Stimulated activated memory B cell treated with anti-CD40 and anti-IgM and Interleukin-4, amounts not matched to agents 10 μg/mL and 1 μg/mL and 100 μg/mL, for 72 hours (primary cell): Measurements from ENCODE around the gene MRPS15.
A peak's percentile ranks its signal among the peaks of the same experiment; 100 is the strongest.
"Not testable (repeated sequence)": the region's sequence is repeated elsewhere in the genome, so short reads cannot be mapped to it uniquely, and the experiment has no call there.

Experiments
- ATAC-seq: fragments of 150-1000 bp; cut with Tn5 transposase; 2 replicates; pipeline ENCODE4 v1.10.0; 2021
- H3K27ac Mint-ChIP-seq: one replicate; pipeline ENCODE4 v1.8.0; 2022; ENCODE audit warnings: mild to moderate bottlenecking, mixed read lengths
- H3K27me3 Mint-ChIP-seq: one replicate; pipeline ENCODE4 v1.8.0; 2022; ENCODE audit warnings: mixed read lengths
- H3K36me3 Mint-ChIP-seq: one replicate; pipeline ENCODE4 v1.8.0; 2022; ENCODE audit warnings: mixed read lengths
- H3K4me1 Mint-ChIP-seq: one replicate; pipeline ENCODE4 v1.8.0; 2022; ENCODE audit warnings: mixed read lengths
- H3K4me3 Mint-ChIP-seq: one replicate; pipeline ENCODE4 v1.8.0; 2022; ENCODE audit warnings: mild to moderate bottlenecking, moderate library complexity, mixed read lengths
- H3K9me3 Mint-ChIP-seq: one replicate; pipeline ENCODE4 v1.8.0; 2022; ENCODE audit warnings: mixed read lengths

The MRPS15 gene

DNA sequence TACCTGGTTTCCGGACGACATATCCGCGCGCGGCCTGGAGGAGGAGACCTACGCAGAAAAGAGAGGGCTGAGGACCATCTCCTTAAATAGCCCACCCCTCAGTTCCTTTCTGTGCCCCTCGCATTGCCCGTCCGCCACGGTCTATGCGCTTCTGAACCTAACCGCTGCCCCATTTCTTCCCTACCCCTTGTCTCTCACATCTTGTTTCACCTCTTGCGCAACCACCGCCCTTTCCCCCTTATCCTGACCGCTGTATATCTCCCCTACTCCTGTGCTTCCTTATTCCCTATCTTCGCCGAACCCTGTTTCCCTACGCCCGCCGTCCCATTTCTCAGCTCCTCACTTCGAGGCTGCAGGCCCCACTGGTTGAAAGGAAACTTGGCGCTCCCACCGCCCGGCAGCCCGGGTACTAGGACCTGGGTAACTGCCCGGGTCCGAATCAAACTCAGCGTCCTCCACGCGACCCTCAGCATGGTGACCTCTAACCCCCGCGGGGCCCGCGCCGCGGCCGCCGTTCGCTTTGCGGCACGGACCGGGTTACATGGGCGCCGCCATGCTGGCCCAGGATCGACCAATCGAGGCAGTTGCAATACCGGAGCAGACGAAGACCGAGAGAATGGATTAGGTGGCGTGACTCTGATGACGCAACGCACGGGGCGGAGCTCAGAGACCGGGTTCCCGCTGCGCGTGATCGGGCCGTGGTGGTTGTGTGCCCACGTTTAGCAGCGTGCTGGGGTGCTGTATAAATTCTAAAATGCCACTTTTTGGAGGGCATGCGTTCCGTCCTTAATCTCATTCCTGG is at the start of gene MRPS15:
TSS of gene MRPS15 (minus strand) at position 582 of the 802 bp plus-strand sequence. CDS start at position 473, 109 bp downstream.
- Mint-ChIP-seq H3K27me3 (no peaks in the 10 kb centered on the region), H3K27ac (peak within 1 kb of the TSS; percentile 99), H3K4me1 (peaks cover 31% of the 10 kb centered on the region), H3K4me3 (peak within 1 kb of the TSS; percentile 99), H3K36me3 (peaks cover 38% of the 10 kb centered on the region), H3K9me3 (no peaks in the 10 kb centered on the region)
- peak; percentile 97 for ATAC-seq

DNA sequence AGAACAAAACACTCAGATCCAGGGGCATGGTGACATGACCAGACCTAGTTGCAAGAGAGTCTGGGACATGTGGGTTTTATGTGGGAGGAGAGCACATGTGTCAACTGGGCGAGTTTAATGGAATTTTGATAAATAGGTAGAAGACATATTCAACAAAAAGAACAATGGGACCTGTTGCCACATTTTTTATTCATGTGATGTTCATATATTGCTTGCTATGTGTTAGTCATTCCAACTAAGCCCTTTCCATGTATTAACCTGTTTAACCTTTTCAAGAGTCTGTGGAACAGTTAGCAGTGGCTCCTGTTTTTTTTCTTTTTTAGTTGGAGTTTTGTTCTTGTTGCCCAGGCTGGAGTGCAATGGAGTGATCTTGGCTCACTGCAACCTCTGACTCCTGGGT is 48.7 kb upstream of the MRPS15 start:
- Mint-ChIP-seq H3K4me1 (no peaks in the 10 kb centered on the region), H3K36me3 (no peaks in the 10 kb centered on the region), H3K27ac (no peak overlapping the region), H3K27me3 (peaks cover 31% of the 10 kb centered on the region), H3K4me3 (no peak overlapping the region), H3K9me3 (no peaks in the 10 kb centered on the region)
- no peak for ATAC-seq

DNA sequence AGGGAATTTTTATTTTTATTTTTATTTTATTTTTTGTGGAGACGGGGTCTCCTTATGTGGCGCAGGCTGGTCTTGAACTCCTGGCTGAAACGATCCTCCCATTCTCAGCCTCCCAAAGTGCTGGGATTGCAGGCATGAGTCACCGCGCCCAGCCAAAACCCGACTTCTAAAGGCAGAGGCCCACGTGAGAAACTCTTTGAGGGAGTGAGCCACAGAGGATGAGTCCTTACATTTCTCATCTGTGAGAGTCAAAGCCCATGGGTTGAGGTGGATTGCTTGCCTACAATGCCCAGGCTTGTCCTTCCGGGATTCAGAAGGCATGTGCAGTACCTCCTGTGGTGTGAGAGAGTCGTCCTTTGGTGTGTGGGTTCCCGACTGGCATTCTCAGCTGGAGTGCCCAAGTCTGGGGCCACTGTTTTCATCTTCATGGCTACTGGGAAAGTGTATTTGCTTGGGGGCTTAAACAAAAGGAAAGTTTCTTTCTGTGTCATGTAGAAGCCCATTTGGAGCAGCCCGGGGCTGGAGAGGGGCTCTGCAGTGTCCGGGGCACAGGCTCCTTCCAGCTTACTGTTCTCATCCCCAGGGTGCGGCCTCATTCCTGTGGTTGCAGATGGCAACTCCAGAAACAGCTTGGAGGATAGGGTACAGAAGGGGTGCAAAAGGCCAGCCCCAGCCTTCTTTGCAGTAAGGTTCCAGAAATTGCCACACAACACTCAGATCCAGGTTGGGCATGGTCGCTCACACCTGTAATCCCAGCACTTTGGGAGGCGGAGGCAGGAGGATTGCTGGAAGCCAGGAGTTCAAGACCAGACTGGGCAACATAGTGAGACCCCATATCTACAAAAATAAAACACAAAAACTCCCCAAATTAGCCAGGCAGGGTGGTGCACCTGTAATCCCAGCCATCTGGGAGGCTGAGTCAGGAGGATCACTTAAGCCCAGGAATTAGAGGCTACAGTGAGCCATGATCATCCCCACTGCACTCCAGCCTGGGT is 47.9 kb upstream of the MRPS15 start:
- H3K27me3 Mint-ChIP-seq, result peaks cover 39% of the 10 kb centered on the region
- H3K27ac Mint-ChIP-seq, result no peak overlapping the region
- no peaks in the 10 kb centered on the region for H3K4me1 Mint-ChIP-seq
- ATAC-seq, result no peak
- H3K36me3 Mint-ChIP-seq, result no peaks in the 10 kb centered on the region
- no peaks in the 10 kb centered on the region for H3K9me3 Mint-ChIP-seq
- no peak overlapping the region for H3K4me3 Mint-ChIP-seq

DNA sequence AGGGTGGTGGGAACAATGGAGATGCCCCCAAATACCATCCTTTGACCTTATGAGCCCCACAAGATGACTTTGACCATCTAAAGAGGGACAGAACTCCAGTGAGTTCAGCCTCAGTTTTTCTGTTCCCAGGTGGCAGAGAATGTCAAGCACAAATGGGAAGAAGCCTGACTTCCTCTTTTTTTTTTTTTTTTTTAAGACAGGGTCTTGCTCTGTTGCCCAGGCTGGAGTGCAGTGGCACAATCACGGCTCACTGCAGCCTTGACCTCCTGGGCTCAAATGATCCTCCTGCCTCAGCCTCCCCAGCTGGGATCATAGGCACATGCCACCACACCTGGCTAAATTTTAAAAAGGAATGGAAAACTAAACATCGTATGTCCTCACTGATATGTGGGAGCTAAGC is 47.0 kb upstream of the MRPS15 start:
- ATAC-seq, H3K27ac Mint-ChIP-seq, H3K4me1 Mint-ChIP-seq, H3K9me3 Mint-ChIP-seq, H3K4me3 Mint-ChIP-seq, H3K36me3 Mint-ChIP-seq: not testable (repeated sequence)
- H3K27me3 Mint-ChIP-seq, result peaks cover 46% of the 10 kb centered on the region

DNA sequence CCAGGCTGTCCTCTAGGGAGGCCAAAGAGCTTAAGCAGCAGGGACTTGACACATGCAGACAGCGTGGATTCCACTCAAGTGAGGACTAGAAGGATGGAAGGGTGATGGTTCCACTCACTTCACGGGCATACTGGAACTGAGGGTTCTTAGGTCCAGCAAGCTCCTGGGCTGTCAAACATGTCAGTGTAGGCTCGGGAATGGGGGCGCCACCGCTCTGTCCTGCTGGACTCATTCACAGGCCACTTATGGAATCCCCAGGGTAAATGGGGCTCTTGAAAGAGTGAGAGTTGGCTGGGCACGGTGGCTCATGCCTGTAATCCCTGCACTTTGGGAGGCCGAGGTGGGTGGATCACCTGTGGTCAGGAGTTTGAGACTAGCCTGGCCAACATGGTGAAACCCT is 46.2 kb upstream of the MRPS15 start:
- H3K4me3 Mint-ChIP-seq, result no peak overlapping the region
- no peaks in the 10 kb centered on the region for H3K4me1 Mint-ChIP-seq
- H3K27ac Mint-ChIP-seq, result no peak overlapping the region
- no peaks in the 10 kb centered on the region for H3K36me3 Mint-ChIP-seq
- ATAC-seq, result no peak
- H3K27me3 Mint-ChIP-seq, result peaks cover 46% of the 10 kb centered on the region
- no peaks in the 10 kb centered on the region for H3K9me3 Mint-ChIP-seq

DNA sequence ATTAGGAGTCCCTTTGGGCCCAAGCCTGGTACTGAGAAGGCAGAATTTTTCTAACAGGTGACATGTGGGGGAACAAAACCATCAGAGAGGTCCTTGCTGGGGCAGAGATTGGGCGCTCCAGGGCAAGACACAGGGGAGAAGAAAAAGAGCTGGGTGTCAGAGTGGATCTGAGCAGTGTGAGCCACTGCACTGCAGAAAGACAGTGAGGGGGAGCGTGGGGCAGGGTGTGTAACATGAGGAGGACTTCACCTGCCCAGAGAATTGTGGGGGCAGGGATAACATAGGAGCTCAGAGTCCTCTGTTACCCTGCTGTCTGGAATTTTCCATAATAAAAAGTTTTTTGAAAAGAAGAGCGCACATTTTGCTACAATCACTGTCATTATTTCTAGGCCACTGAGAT is 44.1 kb upstream of the MRPS15 start:
- H3K36me3 Mint-ChIP-seq, result no peaks in the 10 kb centered on the region
- H3K27ac Mint-ChIP-seq, result no peak overlapping the region
- H3K27me3 Mint-ChIP-seq, result peaks cover 39% of the 10 kb centered on the region
- no peak overlapping the region for H3K4me3 Mint-ChIP-seq
- ATAC-seq, result no peak
- no peaks in the 10 kb centered on the region for H3K4me1 Mint-ChIP-seq
- no peaks in the 10 kb centered on the region for H3K9me3 Mint-ChIP-seq

DNA sequence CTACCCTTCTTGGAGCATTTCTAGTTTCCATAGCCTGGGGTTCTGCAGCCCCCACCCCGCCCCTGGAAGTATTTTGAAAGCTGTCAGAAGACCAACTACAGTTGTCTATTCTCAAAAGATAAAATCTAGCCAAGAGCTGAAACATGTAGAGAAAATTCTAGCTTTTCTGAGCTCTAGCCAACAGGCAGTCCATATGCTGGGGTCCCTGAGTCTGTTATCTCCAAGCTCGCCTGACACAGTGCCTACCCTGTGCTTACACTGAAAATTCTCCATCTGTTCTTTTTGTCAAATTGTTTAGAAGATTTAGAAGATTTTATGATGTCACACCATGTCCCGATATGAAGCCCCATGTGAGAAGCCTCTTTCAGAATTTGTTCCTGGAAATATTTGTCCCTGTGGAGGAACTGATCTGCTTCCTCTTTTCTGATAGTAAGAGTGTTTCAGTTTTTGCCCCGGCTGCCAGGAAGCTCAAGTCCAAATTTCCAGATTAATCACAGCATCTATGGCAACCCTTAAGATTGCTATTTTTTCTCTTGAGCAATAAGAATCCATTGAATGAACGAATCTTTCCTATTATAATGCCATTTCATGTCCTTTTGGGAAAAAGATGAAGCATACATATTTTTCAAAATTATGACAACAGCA is 42.2 kb upstream of the MRPS15 start:
- no peak for ATAC-seq
- H3K36me3 Mint-ChIP-seq, result no peaks in the 10 kb centered on the region
- peaks cover 42% of the 10 kb centered on the region for H3K27me3 Mint-ChIP-seq
- H3K9me3 Mint-ChIP-seq, result no peaks in the 10 kb centered on the region
- H3K4me3 Mint-ChIP-seq, result no peak overlapping the region
- no peak overlapping the region for H3K27ac Mint-ChIP-seq
- H3K4me1 Mint-ChIP-seq, result no peaks in the 10 kb centered on the region

DNA sequence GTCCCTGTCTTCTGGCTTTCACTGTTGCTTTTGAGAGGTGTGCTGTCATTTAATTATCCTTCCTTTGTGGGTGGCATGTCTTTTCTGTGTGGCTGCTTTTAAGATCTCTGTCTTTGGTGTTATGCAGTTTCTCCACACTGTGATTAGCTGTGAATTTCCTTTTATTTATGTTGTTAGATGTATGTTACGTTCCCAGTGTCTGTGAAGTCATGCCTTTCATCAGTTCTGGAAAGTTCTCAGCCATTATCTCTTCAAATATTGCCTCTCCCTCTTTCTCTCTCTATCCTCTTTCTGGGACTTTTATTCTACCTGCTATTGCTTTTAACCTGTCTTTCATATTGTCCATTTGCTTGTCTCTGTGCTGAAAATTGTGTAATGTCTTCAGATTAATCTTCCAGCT is 39.5 kb upstream of the MRPS15 start:
- Mint-ChIP-seq H3K4me3 (no peak overlapping the region), H3K36me3 (no peaks in the 10 kb centered on the region)
- no peak for ATAC-seq

DNA sequence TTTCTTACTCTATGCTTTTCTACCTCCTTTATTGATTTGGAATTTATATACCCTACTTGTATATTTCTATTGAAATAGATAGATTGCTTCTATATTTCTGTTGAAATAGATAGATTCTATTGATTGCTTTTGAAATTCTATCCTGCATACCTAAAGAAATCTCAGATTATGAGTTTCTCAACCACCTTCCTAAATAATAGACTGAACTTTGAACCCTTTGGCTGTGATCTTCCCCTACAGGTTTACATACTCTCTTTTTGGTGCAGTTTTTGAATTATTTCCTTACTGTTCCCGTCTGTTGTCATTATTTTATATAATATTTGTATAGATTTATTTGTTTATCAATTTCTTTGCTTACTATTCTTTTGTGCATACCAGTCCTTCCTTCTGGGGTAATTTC is 39.0 kb upstream of the MRPS15 start:
- no peak overlapping the region for H3K27ac Mint-ChIP-seq
- no peak for ATAC-seq
- H3K4me3 Mint-ChIP-seq, result no peak overlapping the region
- no peaks in the 10 kb centered on the region for H3K36me3 Mint-ChIP-seq
- peaks cover 35% of the 10 kb centered on the region for H3K27me3 Mint-ChIP-seq
- H3K9me3 Mint-ChIP-seq, result no peaks in the 10 kb centered on the region
- H3K4me1 Mint-ChIP-seq, result no peaks in the 10 kb centered on the region

More for the DNA sequence above, 39.5 kb upstream of the MRPS15 start:
- peaks cover 41% of the 10 kb centered on the region for H3K27me3 Mint-ChIP-seq
- H3K9me3 Mint-ChIP-seq, result no peaks in the 10 kb centered on the region
- H3K27ac Mint-ChIP-seq, result no peak overlapping the region
- no peaks in the 10 kb centered on the region for H3K4me1 Mint-ChIP-seq

DNA sequence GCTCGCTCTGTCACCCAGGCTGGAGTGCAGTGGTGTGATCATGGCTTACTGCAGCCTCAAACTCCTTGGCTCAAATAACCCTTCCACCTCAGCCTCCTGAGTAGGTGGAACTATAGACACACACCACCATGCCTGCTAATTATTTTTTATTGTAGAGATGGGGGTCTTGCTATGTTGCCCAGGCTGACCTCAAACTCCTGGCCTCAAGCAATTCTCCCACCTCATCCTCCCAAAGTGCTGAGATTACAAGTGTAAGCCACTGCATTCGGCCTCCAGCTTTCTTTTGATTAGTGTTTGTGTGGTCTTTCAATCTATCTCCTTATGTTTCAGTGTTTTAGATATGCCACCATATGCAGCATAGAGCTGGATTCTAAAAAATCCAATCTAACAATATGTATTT is 38.4 kb upstream of the MRPS15 start:
- H3K27ac Mint-ChIP-seq, result no peak overlapping the region
- H3K36me3 Mint-ChIP-seq, result no peaks in the 10 kb centered on the region
- no peaks in the 10 kb centered on the region for H3K9me3 Mint-ChIP-seq
- no peak overlapping the region for H3K4me3 Mint-ChIP-seq
- H3K4me1 Mint-ChIP-seq, result no peaks in the 10 kb centered on the region
- H3K27me3 Mint-ChIP-seq, result peaks cover 30% of the 10 kb centered on the region
- ATAC-seq, result no peak

DNA sequence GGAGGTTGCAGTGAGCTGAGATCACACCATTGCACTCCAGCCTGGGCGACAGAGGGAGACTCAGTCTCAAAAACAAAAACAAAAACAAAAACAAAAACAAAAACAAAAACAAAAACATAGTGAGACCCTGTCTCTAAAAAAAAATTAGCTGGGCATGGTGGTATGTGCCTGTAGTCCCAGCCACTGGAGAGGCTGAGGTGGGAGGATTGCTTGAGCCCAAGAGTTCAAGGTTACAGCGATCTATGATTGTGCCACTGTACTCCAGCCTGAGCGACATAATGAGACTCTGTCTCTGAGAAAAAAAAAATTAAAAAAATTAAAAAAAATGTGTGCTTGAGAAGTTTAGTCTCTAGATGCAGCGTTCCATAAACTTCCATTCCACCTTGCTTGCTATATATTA is 37.7 kb upstream of the MRPS15 start:
- not testable (repeated sequence) for ATAC-seq, H3K9me3 Mint-ChIP-seq, H3K4me1 Mint-ChIP-seq, H3K27ac Mint-ChIP-seq, H3K36me3 Mint-ChIP-seq, H3K4me3 Mint-ChIP-seq
- peaks cover 23% of the 10 kb centered on the region for H3K27me3 Mint-ChIP-seq

DNA sequence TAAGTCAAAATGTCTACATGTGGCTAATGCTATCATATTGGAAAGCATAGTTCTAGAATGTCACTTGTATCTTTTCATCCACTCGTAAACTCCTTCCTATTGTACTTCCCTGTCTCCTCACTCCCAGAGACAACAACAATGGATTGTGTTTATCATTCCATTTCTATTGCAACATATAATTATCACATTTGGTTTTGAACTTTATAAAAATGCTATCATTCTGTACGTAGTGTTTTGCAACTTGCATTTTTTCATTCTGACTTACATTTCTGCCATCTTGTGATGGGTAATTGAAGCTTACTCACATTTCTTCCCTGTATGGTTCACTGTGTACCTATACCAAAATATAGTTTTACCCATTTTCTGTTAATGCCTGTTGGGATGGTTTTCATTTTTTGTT is 33.0 kb upstream of the MRPS15 start:
- H3K4me3 Mint-ChIP-seq, result no peak overlapping the region
- H3K4me1 Mint-ChIP-seq, result no peaks in the 10 kb centered on the region
- peaks cover 3% of the 10 kb centered on the region for H3K9me3 Mint-ChIP-seq
- peaks cover 9% of the 10 kb centered on the region for H3K27me3 Mint-ChIP-seq
- no peak for ATAC-seq
- H3K27ac Mint-ChIP-seq, result no peak overlapping the region
- H3K36me3 Mint-ChIP-seq, result no peaks in the 10 kb centered on the region

DNA sequence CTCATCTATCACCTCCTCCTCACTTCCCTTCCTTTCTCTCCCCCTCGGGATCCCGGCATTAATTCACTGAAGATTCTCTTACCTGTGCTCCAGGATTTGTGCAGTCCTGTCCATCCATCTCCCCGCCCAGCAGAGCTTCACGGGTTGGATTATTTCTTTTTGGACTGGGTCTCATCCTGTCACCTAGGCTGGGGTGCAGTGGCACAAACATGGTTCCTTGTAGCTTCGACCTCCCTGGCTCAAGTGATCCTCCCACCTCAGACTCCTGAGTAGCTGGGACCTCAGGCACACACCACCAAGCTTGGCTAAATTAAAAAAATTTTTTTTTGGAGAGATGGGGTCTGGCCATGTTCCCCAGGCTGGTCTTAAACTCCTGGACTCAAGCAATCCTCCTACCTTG is 30.8 kb upstream of the MRPS15 start:
- Mint-ChIP-seq H3K27me3 (peaks cover 9% of the 10 kb centered on the region), H3K4me3 (no peak overlapping the region), H3K27ac (no peak overlapping the region), H3K9me3 (peaks cover 3% of the 10 kb centered on the region), H3K4me1 (no peaks in the 10 kb centered on the region), H3K36me3 (no peaks in the 10 kb centered on the region)
- ATAC-seq, result no peak

DNA sequence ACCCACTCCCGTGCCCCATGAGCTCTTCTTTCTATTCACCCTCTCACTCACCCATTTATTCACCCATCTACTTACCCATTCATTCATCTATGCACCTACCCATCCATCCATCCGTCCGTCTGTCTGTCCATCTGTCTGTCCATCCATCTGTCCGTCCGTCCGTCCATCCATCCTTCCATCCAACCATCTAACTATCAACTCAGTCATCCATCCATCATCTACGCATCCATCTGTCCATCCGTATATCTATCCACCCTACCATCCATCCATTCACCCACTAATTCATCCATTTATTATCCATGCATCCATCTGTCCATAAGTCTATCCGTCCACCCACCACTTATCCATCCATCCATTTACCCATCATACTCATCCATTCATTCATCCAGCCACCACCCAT is 29.3 kb upstream of the MRPS15 start:
- H3K4me1 Mint-ChIP-seq, result no peaks in the 10 kb centered on the region
- H3K4me3 Mint-ChIP-seq, result no peak overlapping the region
- ATAC-seq, result no peak
- H3K27me3 Mint-ChIP-seq, result peaks cover 9% of the 10 kb centered on the region
- H3K9me3 Mint-ChIP-seq, result peaks cover 3% of the 10 kb centered on the region
- H3K27ac Mint-ChIP-seq, result no peak overlapping the region
- no peaks in the 10 kb centered on the region for H3K36me3 Mint-ChIP-seq

DNA sequence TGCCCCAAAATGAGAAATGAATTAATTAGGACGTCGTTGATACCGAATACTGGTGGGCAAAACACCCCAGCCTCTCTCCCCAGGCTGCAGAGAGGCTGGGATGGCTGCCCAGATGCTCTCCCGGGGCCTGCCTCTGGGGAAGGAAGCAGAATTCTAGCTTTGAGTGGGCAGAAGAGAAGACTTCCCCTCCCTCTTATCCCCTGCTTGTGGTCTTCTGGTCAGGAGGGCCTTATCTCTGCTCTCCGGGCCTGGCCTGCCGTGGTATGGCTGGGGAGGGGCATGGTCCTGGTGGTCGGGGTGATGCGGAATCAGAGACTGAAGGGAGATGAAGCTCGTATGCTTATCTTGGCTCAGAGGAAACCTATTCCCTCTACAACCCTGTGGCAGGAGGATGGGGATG is 28.3 kb upstream of the MRPS15 start:
- Mint-ChIP-seq H3K4me3 (no peak overlapping the region), H3K9me3 (peaks cover 3% of the 10 kb centered on the region), H3K4me1 (peaks cover 2% of the 10 kb centered on the region), H3K36me3 (no peaks in the 10 kb centered on the region), H3K27me3 (peaks cover 9% of the 10 kb centered on the region), H3K27ac (no peak overlapping the region)
- no peak for ATAC-seq
